T-helper 22 cell (primary cell): ENCODE measurements around the gene DNASE1L3.
"Not testable (repeated sequence)": the region's sequence is repeated elsewhere in the genome, so short reads cannot be mapped to it uniquely, and the experiment has no call there.

Experiments used
- DNase-seq: peaks from one replicate; pipeline ENCODE4 v3.0.0-alpha.2; 2020; ENCODE audit warnings: low read depth

The DNASE1L3 gene

GRCh38 chr3:58210761-58211460, at the start of gene DNASE1L3:
TSS of gene DNASE1L3 (minus strand) at chr3:58210972. CDS start at chr3:58210906, 66 bp downstream.
- DNase-seq = no peak

DNA sequence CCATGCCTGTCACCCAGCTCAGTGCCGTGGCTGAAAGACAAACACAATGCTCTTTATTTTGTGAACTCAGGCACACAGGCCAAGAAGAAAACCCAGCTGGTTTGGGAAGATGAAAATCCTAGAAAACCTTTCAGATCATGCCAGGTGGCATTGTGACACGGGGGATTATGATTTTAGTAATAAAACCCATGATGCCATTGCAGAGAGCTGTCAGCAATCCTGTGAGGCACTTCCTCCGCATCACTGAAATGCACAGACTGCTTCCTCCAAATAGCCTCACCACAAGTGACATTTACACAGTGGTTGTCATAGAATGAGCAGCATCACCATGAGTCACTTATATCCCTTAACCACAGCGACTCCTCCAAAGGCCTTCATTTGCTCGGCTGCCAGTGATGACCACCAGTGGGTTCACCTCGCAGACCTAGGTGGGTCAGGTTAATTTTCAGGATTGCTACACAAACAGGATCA, 49.5 kb upstream of the DNASE1L3 start:
- no peak for DNase-seq

- DNase-seq = no peak
Measured at GRCh38 chr3:58258392-58259055, 47.8 kb upstream of the DNASE1L3 start.

- DNase-seq = no peak
Measured at GRCh38 chr3:58256511-58256910, 45.7 kb upstream of the DNASE1L3 start.

- no peak for DNase-seq
Measured at GRCh38 chr3:58256061-58256460, 45.3 kb upstream of the DNASE1L3 start.

GRCh38 chr3:58254144-58254543, 43.4 kb upstream of the DNASE1L3 start:
- no peak for DNase-seq

DNA sequence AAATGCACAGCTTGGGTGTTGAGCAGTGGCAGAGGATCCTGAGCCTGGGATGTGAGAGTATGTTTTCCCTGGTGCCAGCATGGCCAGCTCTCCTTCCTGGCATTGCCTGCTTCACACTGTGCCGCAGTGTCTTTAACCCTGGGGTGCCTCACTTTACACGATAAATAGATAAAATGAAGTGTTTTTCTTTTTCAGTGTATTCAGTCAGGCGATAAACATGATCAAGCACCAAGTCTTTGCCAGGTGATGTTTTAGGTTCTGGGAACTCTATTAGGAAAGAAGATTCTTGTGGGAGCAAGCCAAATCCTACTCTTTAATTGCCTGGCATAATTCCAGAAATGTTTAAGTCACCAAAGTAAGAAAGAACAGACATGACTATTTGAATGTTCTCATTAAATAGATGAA, 40.9 kb upstream of the DNASE1L3 start:
- no peak for DNase-seq

DNA sequence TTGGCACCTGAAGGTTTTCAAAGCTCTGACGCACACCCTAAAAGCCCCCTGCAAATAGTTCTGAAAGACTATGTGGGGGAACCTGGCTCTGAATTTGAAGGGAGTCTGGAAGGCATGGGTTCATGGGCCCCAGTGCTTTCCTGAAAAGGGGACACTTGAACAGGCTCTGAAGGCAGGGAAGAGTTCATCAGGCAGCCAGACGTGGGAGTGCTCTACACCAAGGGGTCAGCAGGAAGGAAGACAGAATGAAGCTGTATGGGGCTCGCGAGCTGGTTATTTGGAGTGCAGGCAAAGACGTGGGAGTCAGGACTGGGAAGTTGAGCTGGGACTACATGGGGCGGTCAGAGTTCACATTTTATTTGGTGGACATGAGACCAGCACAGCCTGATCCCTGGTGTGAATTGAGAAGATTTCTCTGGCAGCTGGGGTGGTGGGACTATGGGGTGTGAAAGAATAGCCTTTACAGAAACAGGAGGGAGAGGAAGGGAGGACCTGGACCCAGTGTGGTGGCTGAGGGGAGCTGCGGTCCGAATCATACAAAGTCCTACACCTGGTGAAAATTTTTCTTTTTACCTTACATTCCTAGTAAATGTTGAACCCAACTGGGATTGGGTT, 39.4 kb upstream of the DNASE1L3 start:
- no peak for DNase-seq

DNA sequence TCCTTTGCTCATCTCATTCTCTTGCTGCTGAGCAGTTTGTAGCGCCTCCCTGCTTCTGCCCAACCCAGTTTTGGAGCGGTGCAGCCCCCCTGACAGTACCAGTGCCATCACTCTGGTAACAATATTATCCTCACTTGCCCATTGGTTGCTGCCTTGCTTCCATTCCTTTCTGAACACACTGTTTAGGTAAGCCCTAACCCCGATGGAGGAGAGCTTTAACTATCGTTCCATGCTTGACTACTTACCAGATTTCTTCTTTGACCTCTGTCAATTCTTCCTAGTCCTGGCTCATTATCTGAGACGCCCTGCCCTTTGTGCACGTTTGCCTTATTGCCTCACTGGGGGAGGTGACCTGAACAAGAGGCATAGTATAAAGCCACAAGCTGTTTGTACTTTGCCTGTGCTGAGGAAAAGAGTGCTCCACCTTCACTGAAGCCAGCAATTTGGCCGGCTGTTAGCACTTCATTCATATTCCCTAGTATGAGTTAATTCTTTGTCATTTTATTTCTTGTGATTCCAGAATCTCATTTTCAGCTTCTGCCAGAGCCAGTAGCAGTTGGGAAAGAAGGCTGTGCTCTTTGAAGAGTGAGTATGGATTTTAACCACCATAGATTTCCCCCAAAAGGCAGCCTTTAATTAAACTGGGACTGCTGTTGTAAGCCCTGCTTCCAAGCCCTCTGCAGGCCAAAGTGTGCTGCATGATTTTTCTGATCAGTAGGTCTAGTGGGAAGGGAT, 38.8 kb upstream of the DNASE1L3 start:
- no peak for DNase-seq

GRCh38 chr3:58246148-58247047, 35.6 kb upstream of the DNASE1L3 start:
- DNase-seq = no peak

- DNase-seq = no peak
Measured at GRCh38 chr3:58243976-58244585, 33.3 kb upstream of the DNASE1L3 start.

DNA sequence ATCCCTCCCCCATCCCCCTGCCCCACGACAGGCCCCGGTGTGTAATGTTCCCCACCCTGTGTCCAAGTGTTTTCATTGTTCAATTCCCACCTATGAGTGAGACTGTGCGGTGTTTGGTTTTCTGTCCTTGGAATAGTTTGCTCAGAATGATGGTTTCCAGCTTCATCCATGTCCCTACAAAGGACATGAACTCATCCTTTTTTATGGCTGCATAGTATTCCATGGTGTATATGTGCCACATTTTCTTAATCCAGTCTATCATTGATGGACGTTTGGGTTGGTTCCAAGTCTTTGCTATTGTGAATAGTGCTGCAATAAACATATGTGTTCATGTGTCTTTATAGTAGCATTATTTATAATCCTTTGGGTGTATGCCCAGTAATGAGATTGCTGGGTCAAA, 32.1 kb upstream of the DNASE1L3 start:
- not testable (repeated sequence) for DNase-seq

DNA sequence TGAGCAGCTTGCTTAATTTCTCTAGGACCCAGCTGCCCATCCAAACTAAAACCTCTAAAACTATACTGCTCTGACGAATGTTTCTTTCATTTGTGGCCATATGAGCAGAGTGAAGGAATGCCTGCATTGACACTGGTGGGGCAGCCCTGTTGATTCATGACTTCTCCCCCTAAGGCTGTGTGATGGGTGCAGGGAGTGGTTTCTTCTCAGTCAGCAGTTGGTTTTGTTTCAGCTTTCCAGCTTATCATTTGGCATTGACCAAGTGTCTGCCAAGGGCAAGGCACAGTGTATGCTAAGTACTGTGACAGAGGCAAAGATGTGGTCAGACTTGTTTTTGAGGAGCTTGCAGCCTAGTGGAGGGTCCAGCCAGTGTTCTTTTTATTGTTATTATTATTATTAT, 31.6 kb upstream of the DNASE1L3 start:
- DNase-seq = no peak

GRCh38 chr3:58241306-58242044, 30.7 kb upstream of the DNASE1L3 start:
- DNase-seq = no peak

- DNase-seq = no peak
Measured at GRCh38 chr3:58238830-58239229, 28.1 kb upstream of the DNASE1L3 start.

GRCh38 chr3:58237941-58238681, 27.3 kb upstream of the DNASE1L3 start:
- no peak for DNase-seq

DNA sequence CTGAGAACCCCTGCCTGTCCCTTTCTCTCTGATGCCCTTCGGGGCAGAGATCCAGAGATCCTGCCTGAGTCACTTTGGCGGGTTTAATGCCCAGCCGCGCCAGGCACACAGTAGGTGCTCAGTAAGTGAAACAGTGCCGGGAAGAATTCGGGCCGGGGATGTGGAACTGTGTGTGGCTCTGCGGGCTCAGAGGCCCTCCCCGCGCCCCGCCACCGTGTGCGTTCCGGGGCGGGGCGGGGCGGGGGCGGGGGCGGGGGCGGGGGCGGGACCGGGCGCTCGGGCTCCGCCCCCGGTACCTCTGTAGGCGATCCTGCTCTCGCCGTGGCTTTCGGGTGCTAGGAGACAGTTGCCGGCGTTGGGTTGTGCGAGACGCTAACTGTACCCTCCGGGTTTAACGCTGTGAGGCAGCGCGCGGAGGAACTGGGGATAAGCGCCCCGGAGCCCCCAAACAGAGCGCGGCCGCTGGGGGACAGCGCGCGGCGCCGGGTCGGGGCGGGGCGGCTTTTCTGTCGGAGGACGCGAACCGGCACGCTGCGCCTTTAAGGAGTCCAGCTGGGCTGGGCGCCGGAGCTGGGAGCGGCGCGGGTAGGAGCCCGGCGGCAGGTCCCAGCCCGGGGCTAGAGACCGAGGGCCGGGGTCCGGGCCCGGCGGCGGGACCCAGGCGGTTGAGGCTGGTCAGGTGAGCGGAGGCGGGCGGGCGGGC, 26.6 kb upstream of the DNASE1L3 start, which contains the start of gene ABHD6:
Gene ABHD6, plus strand, starts transcription at position 555 of the 703 bp plus-strand sequence. CDS start 18,795 bp downstream, outside the sequence.
- peak; percentile 58 for DNase-seq

GRCh38 chr3:58236527-58237237, 25.9 kb upstream of the DNASE1L3 start:
- DNase-seq = no peak
